ENCODE measurements around the gene SRSF7.
"Not testable (repeated sequence)": the region's sequence is repeated elsewhere in the genome, so short reads cannot be mapped to it uniquely, and the experiment has no call there.

SRSF7 gene

DNA sequence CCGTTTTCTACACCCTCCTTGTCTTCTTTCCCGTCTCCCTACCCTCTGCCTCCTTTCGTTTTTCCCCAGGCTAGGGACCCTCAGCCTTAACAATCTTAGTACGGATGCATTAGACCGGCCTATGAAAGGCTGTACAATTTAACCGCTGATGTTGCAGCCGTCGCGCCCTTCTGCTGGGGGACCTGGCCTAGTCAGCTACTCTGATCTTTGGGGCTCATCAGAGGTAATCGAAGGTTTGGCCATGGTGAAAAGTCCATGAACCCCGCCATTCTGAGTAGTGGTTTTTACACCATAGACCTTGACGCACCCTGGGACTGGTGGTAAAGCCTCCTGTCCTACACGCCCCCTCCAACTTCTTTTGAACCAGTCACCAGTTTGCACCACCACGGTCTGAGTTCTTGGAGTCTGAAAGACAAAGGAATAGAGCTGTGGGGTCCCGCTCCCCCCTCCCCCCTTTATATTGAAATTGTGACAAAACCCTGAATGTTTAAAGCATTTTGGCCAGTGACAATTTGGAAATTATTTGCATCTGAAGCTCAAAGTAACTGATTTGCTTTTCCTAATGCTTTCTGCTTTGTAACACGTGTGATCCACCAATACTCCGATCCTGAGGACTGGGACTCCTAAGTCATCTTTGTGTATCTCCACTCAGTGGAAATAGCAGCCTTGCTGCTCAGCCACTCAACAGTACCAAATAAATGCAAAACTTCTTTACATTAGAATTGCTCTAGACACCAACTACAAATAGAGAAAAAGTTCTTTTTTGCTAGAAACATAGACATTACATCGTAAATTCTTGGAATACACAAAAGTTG, 642 bp upstream of the SRSF7 start:
- no peak for DNase-seq

GRCh38 chr2:38750011-38750890, 910 bp downstream of the SRSF7 start:
- DNase-seq = no peak

DNA sequence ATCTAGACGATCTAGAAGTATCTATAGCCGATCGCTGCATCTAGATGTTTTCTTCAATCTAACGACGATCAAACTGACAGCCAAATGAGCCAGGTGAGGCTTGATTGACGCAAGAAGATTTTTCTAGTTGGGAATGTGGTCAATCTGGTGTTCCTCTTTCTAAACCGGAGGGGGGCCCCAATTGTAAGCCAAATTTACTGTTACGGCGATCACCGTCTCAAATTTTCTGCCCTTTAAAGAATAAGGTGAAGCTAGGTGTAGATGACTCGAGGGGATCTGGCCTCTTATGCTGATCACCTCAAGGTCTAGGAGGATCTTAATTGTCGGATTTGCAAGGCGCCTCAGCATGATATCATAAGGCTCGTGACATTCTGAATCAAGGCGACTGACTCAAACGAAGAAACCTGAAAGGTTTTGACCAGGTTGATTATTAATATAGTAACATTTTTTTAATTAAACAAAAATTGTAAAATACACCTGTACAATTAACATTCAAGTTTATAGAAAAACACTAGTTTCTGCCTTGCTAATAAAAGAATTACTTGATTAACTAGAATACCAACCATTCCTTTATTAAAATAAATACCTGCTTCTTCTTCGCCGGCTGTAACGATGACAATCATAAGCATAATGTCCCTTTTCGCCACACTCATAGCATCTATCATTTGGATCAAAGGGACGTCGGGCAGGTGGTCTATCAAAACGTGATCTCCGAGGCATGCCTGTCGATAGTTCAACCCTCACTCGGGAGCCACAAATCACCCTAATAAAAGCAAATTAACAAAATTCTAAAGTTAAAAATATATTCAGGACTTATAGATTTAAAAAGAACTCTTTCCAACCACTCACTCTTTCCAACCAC, 2.0 kb downstream of the SRSF7 start:
- DNase-seq = no peak

GRCh38 chr2:38748391-38748790, 2.8 kb downstream of the SRSF7 start:
- no peak for DNase-seq

DNA sequence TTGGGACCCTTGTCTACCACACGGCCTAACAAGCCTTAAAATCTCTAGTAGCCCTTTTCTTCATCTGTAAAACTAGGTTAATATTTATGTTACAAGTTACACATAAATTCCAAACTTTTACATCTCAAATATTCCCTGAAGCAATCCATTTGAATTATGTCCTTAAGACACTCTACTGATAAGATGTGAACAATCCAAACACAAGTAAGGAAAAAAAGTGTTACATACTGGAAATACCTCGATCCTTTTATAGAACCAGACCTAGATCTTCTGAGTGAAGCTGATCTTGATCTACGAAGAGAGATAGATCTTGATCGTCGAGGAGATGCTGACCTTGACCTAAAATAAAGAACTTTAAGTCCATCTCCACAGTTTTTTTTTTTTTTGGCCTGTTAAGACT, 3.3 kb downstream of the SRSF7 start:
- no peak for DNase-seq

GRCh38 chr2:38747007-38747424, 4.1 kb downstream of the SRSF7 start:
- no peak for DNase-seq

DNA sequence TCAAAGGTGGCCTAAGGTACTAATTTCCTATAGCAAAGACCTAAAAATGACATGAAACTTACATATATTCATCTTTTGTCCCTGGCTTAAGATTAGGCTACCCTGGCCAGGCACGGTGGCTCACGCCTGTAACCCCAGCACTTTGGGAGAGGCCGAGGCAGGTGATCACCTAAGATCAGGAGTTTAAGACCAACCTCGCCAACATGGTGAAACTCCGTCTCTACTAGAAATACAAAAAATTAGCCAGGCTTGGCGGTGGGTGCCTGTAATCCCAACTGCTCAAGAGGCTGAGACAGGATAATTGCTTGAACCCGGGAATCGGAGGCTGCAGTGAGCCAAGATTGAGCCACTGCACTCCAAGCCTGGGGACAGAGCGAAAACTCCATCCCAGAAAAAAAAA, 5.9 kb downstream of the SRSF7 start:
- DNase-seq = no peak

- no peak for DNase-seq
These were observed 6.8 kb downstream of the SRSF7 start for GRCh38 chr2:38744399-38744780.

DNA sequence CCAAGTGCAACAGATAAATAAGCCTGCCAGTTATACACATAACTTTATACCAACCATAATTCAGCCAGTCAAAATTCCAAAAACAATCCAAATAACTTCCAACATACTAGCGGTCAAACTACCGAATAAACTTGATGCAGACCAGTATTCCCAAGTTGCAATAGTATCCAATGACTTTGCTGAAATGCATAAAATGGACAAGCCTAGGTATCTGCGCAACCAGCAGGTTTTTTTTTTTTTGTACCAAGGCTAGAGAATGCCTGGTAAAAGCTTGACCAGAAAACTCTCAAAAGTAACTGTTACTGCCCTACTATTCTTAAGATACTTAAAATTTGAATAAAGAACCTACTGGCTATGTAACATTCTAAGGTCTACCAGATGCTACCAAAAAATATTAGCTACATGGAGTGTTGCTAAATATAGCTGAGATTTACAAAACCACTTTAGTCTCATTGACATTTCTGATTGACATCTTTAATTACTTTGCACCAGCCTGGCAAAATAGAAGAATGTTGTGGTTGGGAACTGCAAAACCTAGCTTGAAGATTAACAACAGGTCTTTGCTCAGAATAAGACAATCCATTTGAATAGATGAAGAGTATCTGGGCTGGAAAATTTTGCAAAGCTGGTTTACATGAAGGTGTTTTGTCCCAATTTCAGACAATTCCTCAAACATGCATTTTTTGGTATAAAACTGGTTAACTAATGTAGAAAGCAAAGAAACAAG, 7.3 kb downstream of the SRSF7 start:
- no peak for DNase-seq

DNA sequence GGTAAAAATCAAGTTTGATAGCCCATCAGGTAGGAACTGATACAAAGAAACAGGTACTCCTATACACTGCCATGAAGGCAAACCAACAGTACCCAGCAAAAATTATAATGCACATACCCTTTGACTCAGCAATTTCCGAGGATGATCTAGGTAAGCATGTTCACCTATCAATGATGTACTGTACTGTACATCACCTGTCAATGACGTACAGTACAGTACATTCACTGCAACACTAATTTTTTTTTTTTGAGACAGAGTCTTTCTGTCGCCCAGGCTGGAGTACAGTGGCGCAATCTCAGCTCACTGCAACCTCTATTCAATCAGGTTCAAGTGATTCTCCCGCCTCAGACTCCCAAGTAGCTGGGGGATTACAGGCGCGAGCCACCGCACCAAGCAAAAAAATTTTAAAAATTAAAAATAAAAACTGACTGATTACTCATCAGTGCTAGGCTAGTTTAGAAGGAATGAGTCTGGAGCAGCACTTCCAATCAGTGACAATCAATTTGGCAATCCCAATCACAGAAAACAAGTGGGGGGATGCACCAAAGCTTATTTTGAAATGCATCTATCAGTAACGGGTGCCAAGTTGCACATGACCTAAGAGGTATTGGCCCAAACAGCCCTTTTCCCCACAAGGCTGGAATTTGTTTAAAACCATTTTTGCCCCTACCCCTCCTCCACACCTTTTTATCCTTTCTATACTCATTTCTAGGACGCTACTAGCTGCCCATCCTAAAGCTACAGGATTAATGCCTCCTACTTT, 8.2 kb downstream of the SRSF7 start:
- no peak for DNase-seq

- DNase-seq = peak; percentile 45
These were observed 10.1 kb downstream of the SRSF7 start for GRCh38 chr2:38740851-38741731.

GRCh38 chr2:38739524-38739923, 11.6 kb downstream of the SRSF7 start:
- DNase-seq = no peak

DNA sequence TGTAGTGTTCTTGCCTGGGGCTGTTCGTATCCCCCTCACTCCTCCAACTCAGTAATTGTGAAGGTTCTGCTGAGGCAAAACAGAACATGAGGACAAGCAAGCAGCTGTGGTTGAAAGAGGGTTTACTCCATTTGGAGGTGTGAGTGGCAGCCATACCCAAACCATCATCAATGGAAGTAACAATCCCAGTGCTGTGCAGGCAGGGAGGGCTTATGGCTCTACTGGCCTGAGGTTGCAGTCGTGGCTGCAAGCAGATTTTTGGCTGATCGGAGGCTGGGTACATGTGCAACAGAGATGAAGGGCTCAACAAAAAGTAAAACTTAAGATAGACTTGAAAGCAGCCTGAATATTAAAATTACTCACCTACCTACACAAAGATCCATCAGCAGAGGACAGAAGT, 13.2 kb downstream of the SRSF7 start:
- DNase-seq = no peak

GRCh38 chr2:38737000-38737698, 14.0 kb downstream of the SRSF7 start:
- not testable (repeated sequence) for DNase-seq

DNA sequence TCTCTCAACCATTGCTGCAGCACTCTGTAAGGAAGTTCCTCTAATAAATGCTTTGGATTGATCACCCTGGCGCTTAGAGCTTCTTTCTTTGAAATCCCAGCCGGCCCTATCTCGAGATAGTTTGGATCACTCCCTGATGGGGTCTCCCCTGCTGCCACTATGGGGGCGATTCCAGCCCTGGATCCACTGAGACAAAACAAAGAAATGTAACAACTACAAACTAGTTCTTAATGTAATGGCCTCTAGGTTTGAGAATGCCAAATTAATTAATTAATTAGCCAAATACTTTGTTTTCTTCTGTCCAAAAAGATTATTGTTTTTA, 15.2 kb downstream of the SRSF7 start:
- no peak for DNase-seq

- DNase-seq = no peak
These were observed 16.7 kb downstream of the SRSF7 start for GRCh38 chr2:38734299-38735058.

DNA sequence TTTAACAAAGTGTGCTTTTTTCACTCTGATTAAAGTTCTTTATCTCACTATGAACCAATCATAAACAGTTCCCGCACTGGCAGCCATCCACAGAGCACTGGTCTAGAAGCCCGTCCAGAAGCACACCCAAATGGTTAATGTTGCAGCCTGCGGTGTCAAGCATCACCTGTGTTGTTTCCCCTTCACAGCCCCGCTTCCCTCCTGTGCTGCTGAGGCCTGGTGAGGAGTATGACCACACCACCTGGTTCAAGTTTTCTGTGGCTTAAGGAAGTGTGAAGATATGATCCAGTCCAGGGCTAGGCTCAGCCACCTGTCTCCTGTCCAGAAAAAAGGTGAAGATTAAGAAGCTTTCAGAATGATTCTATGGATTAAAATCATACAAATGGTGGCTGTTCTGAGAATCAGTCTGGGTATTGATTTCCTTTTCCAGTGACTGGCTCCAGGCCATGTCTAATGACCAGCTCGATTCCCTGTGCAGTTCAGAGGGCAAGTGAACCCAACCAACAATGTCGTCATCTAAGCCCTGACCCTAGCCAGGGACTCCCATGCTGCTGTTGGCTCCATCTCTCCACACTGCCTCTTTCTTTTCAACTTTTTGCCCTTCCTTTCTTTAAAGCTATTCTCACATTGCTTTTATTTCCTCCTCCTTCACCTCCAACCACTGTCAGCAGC, 17.7 kb downstream of the SRSF7 start:
- DNase-seq = no peak

DNA sequence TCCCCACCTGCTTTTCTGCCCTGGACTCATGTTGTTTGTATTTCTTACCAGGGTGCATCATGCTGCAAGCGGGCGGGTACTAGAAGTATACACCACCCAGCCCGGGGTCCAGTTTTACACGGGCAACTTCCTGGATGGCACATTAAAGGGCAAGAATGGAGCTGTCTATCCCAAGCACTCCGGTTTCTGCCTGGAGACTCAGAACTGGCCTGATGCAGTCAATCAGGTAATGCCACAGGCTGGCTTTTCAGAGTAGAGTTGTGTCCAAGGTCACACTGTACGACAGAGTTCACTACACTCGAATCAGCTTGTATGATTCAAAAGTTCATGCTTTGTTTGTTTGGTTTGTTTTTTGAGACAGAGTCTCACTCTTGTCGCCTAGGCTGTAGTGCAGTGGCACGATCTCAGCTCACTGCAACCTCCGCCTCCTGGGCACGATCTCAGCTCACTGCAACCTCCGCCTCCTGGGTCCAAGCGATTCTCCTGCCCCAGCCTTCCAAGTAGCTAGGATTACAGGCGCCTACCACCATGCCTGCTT, 19.4 kb downstream of the SRSF7 start:
- DNase-seq = no peak
